Stimulated activated CD4-positive, alpha-beta T cell treated with anti-CD3 and anti-CD28 coated beads, TNF-alpha, amount 100 ng/mL, for 24 hours (primary cell): ENCODE results near the gene LRRC51.
"Not testable (repeated sequence)": the region's sequence is repeated elsewhere in the genome, so short reads cannot be mapped to it uniquely, and the experiment has no call there.

Experiments
- DNase-seq, 3 experiments: peaks; one replicate each; pipeline ENCODE4 v3.0.0-alpha.2; 2020; ENCODE audit warnings: low read depth in 3 of 3

Gene LRRC51

DNA sequence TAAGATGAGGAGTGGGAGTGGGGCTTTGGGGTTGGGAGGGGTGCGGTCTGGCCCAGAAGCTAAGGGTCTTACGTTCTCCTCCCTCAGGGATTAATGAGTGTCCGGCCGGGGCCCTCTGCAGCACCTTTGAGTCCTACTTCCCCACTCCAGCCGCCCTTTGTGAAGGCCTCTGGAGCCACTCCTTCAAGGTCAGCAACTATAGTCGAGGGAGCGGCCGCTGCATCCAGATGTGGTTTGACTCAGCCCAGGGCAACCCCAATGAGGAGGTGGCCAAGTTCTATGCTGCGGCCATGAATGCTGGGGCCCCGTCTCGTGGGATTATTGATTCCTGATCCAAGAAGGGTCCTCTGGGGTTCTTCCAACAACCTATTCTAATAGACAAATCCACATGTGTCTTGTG is 58.9 kb downstream of the LRRC51 start:
- DNase-seq: no peak

GRCh38 chr11:72140661-72141060 is 60.0 kb downstream of the LRRC51 start:
- no peak for DNase-seq

GRCh38 chr11:72141066-72141465 is 60.4 kb downstream of the LRRC51 start:
- DNase-seq: peak in 1 of 3 experiments; percentile 5

DNA sequence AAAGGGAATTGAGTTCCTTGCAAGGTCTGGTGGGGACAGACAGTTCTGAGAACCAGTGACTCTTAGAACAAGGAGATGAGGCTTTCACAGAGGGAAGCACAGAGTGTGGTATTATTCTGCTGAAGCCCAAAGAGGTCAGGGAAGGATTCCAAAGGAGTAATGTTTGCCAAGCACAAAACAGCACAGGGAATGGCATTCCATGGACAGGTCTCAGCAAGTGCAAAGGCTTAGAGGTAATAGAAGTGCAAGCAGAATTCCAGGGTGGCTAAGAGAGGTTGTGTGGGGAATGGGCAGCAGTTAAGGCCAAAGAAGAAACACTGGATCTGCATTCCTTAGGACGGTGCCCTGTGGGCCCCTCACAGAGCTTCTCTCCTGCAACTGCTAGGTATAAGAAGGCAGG is 61.4 kb downstream of the LRRC51 start:
- DNase-seq: not testable (repeated sequence)

- DNase-seq: not testable (repeated sequence)
Measured at GRCh38 chr11:72142543-72142942, 61.9 kb downstream of the LRRC51 start.

- DNase-seq: no peak
Measured at GRCh38 chr11:72144807-72145565, 64.3 kb downstream of the LRRC51 start.
